Thyroid gland (tissue), 4 donors: ENCODE data around the gene PRKX.

ENCODE experiments used
- CTCF ChIP-seq, 6 experiments: fragments of 200-600 bp in 3 of 6; fragments of 450-650 bp in 3 of 6; sonication (generic) in 3 of 6; IDR thresholded peaks; one replicate each; pipeline ENCODE4 v1.5.1; 2016 to 2019; ENCODE audit warnings: antibody characterized with exemption in 6 of 6, mild to moderate bottlenecking in 2 of 6, inconsistent platforms in 1 of 6, moderate library complexity in 1 of 6
- POLR2A ChIP-seq, 2 donors: fragments of 450-650 bp; IDR thresholded peaks; one replicate each; pipeline ENCODE4 v1.6.1; 2017; ENCODE audit warnings: antibody characterized with exemption in 2 of 2, mild to moderate bottlenecking in 2 of 2, moderate library complexity in 1 of 2

GRCh38 chrX:3609810-3610209, 103.6 kb downstream of the PRKX start:
- TF ChIP-seq CTCF (IDR thresholded peaks at IDR 0.05) (no peak), POLR2A (IDR thresholded peaks at IDR 0.05) (no peak)
